ENCODE measurements around the gene EREG.
"Not testable (repeated sequence)": the region's sequence is repeated elsewhere in the genome, so short reads cannot be mapped to it uniquely, and the experiment has no call there.

Gene EREG

GRCh38 chr4:74390677-74391076 lies 25.7 kb downstream of the EREG start:
- no peaks in the 10 kb centered on the region for H3K9me3 Mint-ChIP-seq
- peaks cover 4% of the 10 kb centered on the region for H3K27me3 Mint-ChIP-seq (ENCODE audit: low read depth)
- no peak overlapping the region for H3K27ac Mint-ChIP-seq
- no peaks in the 10 kb centered on the region for H3K4me1 Mint-ChIP-seq (ENCODE audit: low read depth)
- no peak overlapping the region for H3K4me3 Mint-ChIP-seq
- H3K36me3 Mint-ChIP-seq (ENCODE audit: low read depth): no peaks in the 10 kb centered on the region

GRCh38 chr4:74391346-74391745 lies 26.4 kb downstream of the EREG start:
- H3K27me3 Mint-ChIP-seq (ENCODE audit: low read depth): peaks cover 4% of the 10 kb centered on the region
- no peak overlapping the region for H3K4me3 Mint-ChIP-seq
- H3K27ac Mint-ChIP-seq: no peak overlapping the region
- no peaks in the 10 kb centered on the region for H3K36me3 Mint-ChIP-seq (ENCODE audit: low read depth)
- H3K9me3 Mint-ChIP-seq: no peaks in the 10 kb centered on the region
- no peaks in the 10 kb centered on the region for H3K4me1 Mint-ChIP-seq (ENCODE audit: low read depth)

GRCh38 chr4:74391890-74392475 lies 27.0 kb downstream of the EREG start:
- no peak overlapping the region for H3K27ac Mint-ChIP-seq
- H3K36me3 Mint-ChIP-seq (ENCODE audit: low read depth): no peaks in the 10 kb centered on the region

GRCh38 chr4:74394476-74395136 lies 29.7 kb downstream of the EREG start:
- Mint-ChIP-seq H3K27ac (no peak overlapping the region), H3K4me1 (ENCODE audit: low read depth) (peaks cover 11% of the 10 kb centered on the region), H3K4me3 (no peak overlapping the region), H3K36me3 (ENCODE audit: low read depth) (no peaks in the 10 kb centered on the region), H3K27me3 (ENCODE audit: low read depth) (peaks cover 4% of the 10 kb centered on the region), H3K9me3 (no peaks in the 10 kb centered on the region)

More at GRCh38 chr4:74391890-74392475, 27.0 kb downstream of the EREG start:
- Mint-ChIP-seq H3K9me3 (no peaks in the 10 kb centered on the region), H3K27me3 (ENCODE audit: low read depth) (peaks cover 4% of the 10 kb centered on the region), H3K4me3 (no peak overlapping the region), H3K4me1 (ENCODE audit: low read depth) (no peaks in the 10 kb centered on the region)

GRCh38 chr4:74395633-74396032 lies 30.7 kb downstream of the EREG start:
- H3K9me3 Mint-ChIP-seq: no peaks in the 10 kb centered on the region
- no peak overlapping the region for H3K27ac Mint-ChIP-seq
- H3K4me1 Mint-ChIP-seq (ENCODE audit: low read depth): peaks cover 11% of the 10 kb centered on the region
- no peaks in the 10 kb centered on the region for H3K27me3 Mint-ChIP-seq (ENCODE audit: low read depth)
- no peak overlapping the region for H3K4me3 Mint-ChIP-seq
- no peaks in the 10 kb centered on the region for H3K36me3 Mint-ChIP-seq (ENCODE audit: low read depth)

- peak overlapping the region; percentile 96 for H3K4me3 Mint-ChIP-seq
- no peaks in the 10 kb centered on the region for H3K36me3 Mint-ChIP-seq (ENCODE audit: low read depth)
- H3K9me3 Mint-ChIP-seq: no peaks in the 10 kb centered on the region
- peak overlapping the region; percentile 94 for H3K27ac Mint-ChIP-seq
- H3K27me3 Mint-ChIP-seq (ENCODE audit: low read depth): no peaks in the 10 kb centered on the region
- peaks cover 11% of the 10 kb centered on the region for H3K4me1 Mint-ChIP-seq (ENCODE audit: low read depth)
Observed at GRCh38 chr4:74397748-74398426, 32.9 kb downstream of the EREG start.

GRCh38 chr4:74398894-74399589 lies 34.1 kb downstream of the EREG start:
- peak overlapping the region; percentile 96 for H3K4me3 Mint-ChIP-seq

GRCh38 chr4:74400395-74400794 lies 35.5 kb downstream of the EREG start:
- Mint-ChIP-seq H3K27ac (no peak overlapping the region), H3K4me3 (no peak overlapping the region), H3K27me3 (ENCODE audit: low read depth) (peaks cover 4% of the 10 kb centered on the region), H3K36me3 (ENCODE audit: low read depth) (no peaks in the 10 kb centered on the region), H3K9me3 (no peaks in the 10 kb centered on the region), H3K4me1 (ENCODE audit: low read depth) (peaks cover 11% of the 10 kb centered on the region)

More at GRCh38 chr4:74398894-74399589, 34.1 kb downstream of the EREG start:
- H3K27me3 Mint-ChIP-seq (ENCODE audit: low read depth); H3K27ac Mint-ChIP-seq; H3K9me3 Mint-ChIP-seq; H3K36me3 Mint-ChIP-seq (ENCODE audit: low read depth): not testable (repeated sequence)
- H3K4me1 Mint-ChIP-seq (ENCODE audit: low read depth): peaks cover 11% of the 10 kb centered on the region

- H3K9me3 Mint-ChIP-seq: no peaks in the 10 kb centered on the region
- no peak overlapping the region for H3K27ac Mint-ChIP-seq
- no peak overlapping the region for H3K4me3 Mint-ChIP-seq
- H3K27me3 Mint-ChIP-seq (ENCODE audit: low read depth): peaks cover 4% of the 10 kb centered on the region
- peaks cover 6% of the 10 kb centered on the region for H3K4me1 Mint-ChIP-seq (ENCODE audit: low read depth)
- no peaks in the 10 kb centered on the region for H3K36me3 Mint-ChIP-seq (ENCODE audit: low read depth)
Observed at GRCh38 chr4:74402692-74403456, 37.9 kb downstream of the EREG start.

- no peak overlapping the region for H3K4me3 Mint-ChIP-seq
- H3K27ac Mint-ChIP-seq: no peak overlapping the region
Observed at GRCh38 chr4:74407891-74408290, 42.9 kb downstream of the EREG start.

GRCh38 chr4:74408639-74409038 lies 43.7 kb downstream of the EREG start:
- H3K9me3 Mint-ChIP-seq: no peaks in the 10 kb centered on the region
- no peaks in the 10 kb centered on the region for H3K36me3 Mint-ChIP-seq (ENCODE audit: low read depth)
- no peaks in the 10 kb centered on the region for H3K4me1 Mint-ChIP-seq (ENCODE audit: low read depth)
- peaks cover 1% of the 10 kb centered on the region for H3K27me3 Mint-ChIP-seq (ENCODE audit: low read depth)
- H3K27ac Mint-ChIP-seq: no peak overlapping the region
- no peak overlapping the region for H3K4me3 Mint-ChIP-seq

More at GRCh38 chr4:74407891-74408290, 42.9 kb downstream of the EREG start:
- Mint-ChIP-seq H3K36me3 (ENCODE audit: low read depth) (no peaks in the 10 kb centered on the region), H3K27me3 (ENCODE audit: low read depth) (peaks cover 4% of the 10 kb centered on the region), H3K4me1 (ENCODE audit: low read depth) (no peaks in the 10 kb centered on the region), H3K9me3 (no peaks in the 10 kb centered on the region)

- H3K27me3 Mint-ChIP-seq (ENCODE audit: low read depth): no peaks in the 10 kb centered on the region
- no peak overlapping the region for H3K27ac Mint-ChIP-seq
- no peaks in the 10 kb centered on the region for H3K36me3 Mint-ChIP-seq (ENCODE audit: low read depth)
Observed at GRCh38 chr4:74410272-74410671, 45.3 kb downstream of the EREG start.

GRCh38 chr4:74412225-74412624 lies 47.3 kb downstream of the EREG start:
- Mint-ChIP-seq H3K27ac (no peak overlapping the region), H3K27me3 (ENCODE audit: low read depth) (no peaks in the 10 kb centered on the region)

More at GRCh38 chr4:74410272-74410671, 45.3 kb downstream of the EREG start:
- H3K9me3 Mint-ChIP-seq: no peaks in the 10 kb centered on the region
- H3K4me1 Mint-ChIP-seq (ENCODE audit: low read depth): no peaks in the 10 kb centered on the region
- no peak overlapping the region for H3K4me3 Mint-ChIP-seq

GRCh38 chr4:74413265-74413664 lies 48.3 kb downstream of the EREG start:
- no peak overlapping the region for H3K4me3 Mint-ChIP-seq
- no peak overlapping the region for H3K27ac Mint-ChIP-seq
- H3K36me3 Mint-ChIP-seq (ENCODE audit: low read depth): no peaks in the 10 kb centered on the region
- H3K9me3 Mint-ChIP-seq: no peaks in the 10 kb centered on the region
- no peaks in the 10 kb centered on the region for H3K4me1 Mint-ChIP-seq (ENCODE audit: low read depth)
- H3K27me3 Mint-ChIP-seq (ENCODE audit: low read depth): peaks cover 5% of the 10 kb centered on the region

More at GRCh38 chr4:74412225-74412624, 47.3 kb downstream of the EREG start:
- Mint-ChIP-seq H3K36me3 (ENCODE audit: low read depth) (no peaks in the 10 kb centered on the region), H3K4me3 (no peak overlapping the region), H3K4me1 (ENCODE audit: low read depth) (no peaks in the 10 kb centered on the region), H3K9me3 (no peaks in the 10 kb centered on the region)
